ENCODE data around the gene GATAD2A.

- TF ChIP-seq NR1H2 (CRISPR knock-in tag; IDR thresholded peaks at IDR 0.05; ENCODE audit: borderline replicate concordance, low read depth) (no peak), JUND (CRISPR knock-in tag; IDR thresholded peaks at IDR 0.05) (no peak), ZNF773 (CRISPR knock-in tag; IDR thresholded peaks at IDR 0.05; ENCODE audit: borderline replicate concordance) (no peak), POLR2AphosphoS5 (IDR thresholded peaks at IDR 0.05; ENCODE audit: low read depth, low read length) (no peak), ZNF510 (CRISPR knock-in tag; IDR thresholded peaks at IDR 0.05; ENCODE audit: low read depth) (no peak)
- TF ChIP-seq, protein P1, sequence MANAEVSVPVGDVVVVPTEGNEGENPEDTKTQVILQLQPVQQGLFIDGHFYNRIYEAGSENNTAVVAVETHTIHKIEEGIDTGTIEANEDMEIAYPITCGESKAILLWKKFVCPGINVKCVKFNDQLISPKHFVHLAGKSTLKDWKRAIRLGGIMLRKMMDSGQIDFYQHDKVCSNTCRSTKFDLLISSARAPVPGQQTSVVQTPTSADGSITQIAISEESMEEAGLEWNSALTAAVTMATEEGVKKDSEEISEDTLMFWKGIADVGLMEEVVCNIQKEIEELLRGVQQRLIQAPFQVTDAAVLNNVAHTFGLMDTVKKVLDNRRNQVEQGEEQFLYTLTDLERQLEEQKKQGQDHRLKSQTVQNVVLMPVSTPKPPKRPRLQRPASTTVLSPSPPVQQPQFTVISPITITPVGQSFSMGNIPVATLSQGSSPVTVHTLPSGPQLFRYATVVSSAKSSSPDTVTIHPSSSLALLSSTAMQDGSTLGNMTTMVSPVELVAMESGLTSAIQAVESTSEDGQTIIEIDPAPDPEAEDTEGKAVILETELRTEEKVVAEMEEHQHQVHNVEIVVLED (CRISPR knock-in tag; IDR thresholded peaks at IDR 0.05; ENCODE audit: borderline replicate concordance) = no peak
These were observed 105.0 kb downstream of the GATAD2A start for GRCh38 chr19:19510432-19510831.
